DMS 273 (cell line): ENCODE results near the gene CSRNP3.
"Not testable (repeated sequence)": the region's sequence is repeated elsewhere in the genome, so short reads cannot be mapped to it uniquely, and the experiment has no call there.

Source experiments
- DNase-seq: peaks from one replicate; lab custom pipeline; 2025; ENCODE audit not compliant: unreplicated experiment; lab: John Stamatoyannopoulos, UW

Gene CSRNP3

DNA sequence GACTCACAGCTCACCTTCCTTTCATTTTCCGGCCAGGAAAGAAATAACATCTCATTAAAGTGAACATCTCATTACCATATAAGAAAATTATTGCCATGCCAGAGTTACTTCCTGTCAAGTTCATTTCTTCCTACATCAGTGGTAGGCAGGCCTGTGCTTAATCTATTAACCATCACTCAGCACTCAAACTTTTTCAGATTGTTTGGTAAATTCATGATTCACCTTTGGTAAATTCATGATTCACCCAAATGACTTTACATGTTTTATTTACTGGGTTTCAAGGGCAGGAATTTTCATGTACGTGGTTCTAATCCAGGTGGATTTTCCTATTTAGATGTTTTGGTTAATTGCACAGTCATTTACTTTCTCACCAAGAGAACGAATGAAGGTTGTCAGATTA lies 116.5 kb downstream of the CSRNP3 start:
- no peak for DNase-seq

DNA sequence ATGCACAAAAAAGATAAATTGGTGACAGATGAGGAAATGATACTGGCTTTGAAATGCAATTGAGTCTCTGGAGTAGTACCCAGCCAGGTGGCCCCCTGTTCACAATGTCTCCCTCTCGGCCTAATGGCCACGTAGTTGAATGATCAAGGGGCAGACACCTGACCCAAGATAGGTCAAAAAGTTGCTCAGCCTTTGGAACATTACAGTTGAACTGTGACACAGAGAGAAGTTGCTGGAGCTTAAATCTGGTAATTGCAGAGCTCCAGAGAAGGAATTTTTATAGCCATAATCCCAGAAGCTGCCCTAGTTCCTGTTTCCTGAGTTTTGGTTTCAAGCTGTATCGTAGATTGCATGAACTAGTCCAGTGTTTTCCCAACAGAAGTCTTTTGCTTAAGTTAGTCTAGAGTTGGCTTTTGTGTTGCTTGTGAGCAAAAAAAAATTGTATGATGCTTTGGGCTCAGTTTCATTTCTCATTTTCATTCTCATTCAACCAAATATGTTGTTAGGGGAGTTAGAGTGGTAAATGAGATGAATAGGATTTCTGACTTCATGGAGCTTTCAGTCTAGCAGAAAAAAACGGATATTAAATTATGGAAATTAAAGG lies 117.9 kb downstream of the CSRNP3 start:
- DNase-seq = no peak

DNA sequence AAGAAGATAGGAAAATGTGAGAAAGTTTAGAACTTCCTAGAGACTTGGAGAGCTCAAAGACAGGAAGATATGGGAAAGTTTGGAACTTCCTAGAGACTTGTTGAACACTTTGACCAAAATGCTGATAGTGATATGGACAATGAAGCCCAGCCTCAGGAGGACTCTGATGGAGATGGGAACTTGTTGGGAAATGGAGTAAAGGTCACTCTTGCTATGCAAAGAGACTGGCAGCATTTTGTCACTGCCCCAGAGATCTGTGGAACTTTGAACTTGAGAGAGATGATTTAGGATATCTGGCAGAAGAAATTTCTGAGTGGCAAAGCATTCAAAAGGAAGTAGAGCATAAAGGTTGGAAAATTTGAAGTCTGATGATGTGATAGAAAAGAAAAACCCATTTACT lies 121.5 kb downstream of the CSRNP3 start:
- not testable (repeated sequence) for DNase-seq

DNA sequence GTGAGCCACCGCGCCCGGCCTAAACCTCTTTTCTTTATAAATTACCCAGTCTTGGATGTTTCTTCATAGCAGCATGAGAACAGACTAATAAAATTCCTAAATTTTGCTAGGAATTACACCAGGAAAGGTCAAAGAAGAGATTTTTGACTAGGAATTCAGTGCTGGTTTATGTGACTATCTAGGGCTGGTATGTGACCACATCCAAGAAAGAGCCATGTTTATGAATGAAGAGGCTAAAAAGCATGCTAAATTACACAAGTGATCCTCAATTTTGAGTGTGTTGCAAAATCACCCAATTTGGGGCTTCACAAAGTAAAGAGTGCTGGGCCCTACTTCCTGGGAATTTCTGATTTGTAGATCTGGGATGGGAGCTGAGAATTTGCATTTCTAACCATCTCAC lies 123.6 kb downstream of the CSRNP3 start:
- no peak for DNase-seq

DNA sequence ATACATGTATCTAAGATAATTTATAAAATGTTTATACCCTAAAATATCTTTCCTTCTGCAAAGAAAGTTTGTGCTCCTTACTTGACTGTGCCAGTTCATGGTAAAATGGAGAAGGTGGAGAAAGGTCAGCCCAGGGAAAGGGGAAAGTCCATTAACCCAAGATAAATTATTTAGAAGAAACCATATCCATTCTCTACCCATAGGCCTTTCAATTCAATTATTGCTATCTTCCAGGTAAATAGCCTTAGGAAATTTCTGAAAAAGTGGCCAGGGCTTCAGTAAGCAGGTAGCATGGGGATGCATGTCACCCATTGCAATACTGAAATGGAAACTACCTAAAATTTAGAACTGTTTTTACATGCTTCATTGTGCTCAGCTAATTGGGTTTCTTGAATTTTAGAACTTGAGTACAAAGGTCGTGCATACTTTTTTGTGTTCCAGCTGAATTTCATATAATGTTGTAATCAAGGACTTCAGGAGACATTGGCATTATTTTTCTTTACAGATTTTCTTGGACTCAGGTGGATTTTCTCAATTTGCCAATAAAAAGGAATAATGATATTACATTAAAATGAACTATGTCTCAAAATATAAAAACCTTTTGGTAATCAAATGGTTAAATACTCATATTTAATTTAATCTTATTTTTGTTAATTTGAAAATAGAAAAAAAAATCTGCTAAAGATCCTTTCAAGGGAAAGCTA lies 124.9 kb downstream of the CSRNP3 start:
- no peak for DNase-seq

DNA sequence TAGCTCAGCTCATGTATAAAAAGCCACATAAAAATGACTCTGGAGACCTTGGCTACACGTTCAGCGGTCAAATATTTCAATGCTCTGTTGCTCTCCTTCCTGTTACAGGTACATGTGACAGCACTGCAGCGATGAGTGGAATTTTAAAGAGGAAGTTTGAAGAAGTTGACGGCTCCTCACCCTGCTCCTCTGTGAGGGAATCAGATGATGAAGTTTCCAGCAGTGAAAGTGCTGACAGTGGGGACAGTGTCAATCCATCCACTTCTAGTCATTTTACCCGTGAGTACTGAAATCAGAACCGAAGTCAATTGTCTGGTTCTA lies 125.4 kb downstream of the CSRNP3 start:
- DNase-seq = no peak

DNA sequence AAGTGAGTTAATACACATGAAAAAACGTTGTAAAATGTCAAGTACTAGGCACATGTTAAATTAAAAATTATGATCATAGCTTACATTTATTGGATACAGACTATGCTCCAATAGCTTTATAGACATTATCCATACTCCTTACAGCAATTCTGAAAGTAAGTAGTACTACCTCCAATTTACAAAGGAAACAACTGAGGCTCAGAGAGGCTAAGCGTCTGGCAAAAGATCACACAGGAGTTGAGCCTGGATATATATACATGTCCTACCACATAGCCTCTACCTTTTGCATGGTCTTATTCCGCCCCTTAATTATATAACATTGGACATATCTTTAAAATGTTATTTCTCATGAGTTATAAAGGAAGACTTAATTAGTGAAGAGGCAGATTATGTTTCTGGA lies 127.3 kb downstream of the CSRNP3 start:
- no peak for DNase-seq

DNA sequence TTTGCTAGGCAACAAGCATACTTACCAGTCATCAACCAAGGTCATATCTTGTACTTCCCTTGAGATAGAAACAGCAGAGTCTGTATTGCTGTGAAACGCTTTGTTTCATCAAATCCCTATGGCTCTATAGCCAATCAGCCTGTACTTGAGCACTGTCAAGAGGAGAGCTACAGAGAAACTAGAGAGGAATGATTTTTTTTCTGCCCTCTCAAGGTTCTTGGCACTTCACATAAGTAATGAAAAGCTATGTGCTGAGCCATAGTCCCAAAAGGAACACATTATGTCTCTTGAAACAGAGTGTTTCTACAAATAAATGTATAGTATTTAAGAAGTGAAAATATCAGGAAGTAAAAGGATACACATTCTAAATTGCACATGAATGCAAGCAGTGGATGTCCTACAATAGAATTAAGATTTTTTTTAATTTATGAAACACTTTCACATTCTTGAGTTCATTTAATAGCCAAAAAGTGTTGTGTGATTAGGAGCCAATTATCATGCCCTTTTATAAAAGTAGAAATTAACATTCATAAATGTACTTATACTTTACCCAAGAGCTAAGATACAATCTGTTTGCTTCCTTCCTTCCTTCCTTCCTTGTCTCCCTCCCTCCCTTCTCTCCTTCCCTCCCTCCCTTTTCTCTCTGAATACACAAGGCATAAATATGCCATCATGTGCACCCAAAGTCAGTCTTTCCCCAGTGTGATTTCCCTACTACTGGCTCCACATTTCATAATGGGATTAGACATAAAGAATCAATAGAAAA lies 131.8 kb downstream of the CSRNP3 start:
- DNase-seq = no peak

DNA sequence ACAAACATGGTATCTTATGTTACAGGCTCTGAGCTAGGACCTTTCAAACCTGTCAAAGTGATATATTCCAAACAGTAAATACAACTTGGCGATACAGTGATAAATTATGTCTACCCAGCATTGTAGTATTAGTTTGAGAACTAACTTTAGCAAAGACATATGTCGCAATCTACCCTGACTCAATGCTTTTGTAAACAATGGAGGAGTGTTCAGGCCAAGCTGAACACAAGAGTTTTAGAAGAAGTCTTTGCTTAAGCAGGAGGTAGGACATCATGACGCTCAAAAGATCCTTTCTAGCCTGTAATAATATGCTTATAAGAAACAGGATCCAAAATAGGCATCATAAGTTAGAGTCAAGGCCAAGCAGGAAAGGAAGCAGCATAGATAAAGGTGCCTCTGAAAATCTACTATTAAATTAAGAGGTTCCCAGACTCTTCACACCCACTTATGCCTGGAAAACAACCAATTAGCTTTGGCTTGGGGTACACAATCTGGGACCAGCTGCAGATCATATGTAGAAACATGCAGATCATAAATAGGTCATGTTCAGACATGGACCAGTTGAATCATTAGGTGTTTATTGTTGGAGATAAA lies 132.5 kb downstream of the CSRNP3 start:
- no peak for DNase-seq

DNA sequence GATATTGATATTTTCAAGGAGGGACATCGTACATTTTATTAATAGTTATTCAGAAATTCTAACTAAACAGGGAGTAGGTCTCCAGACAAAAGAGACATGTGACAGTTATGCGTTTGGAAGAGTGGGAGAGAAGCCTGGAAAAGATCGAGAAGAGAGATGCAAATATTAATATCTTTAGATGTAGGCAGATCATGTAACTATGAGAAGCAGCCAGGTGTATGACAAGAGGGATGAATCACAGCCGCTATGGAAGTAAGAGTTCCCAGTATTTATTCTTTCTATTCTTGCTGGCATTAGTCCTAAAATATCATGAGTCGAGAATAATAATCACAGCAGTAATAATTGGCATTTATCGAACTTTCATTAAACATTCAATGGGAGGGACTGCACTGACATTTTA lies 140.2 kb downstream of the CSRNP3 start:
- no peak for DNase-seq

DNA sequence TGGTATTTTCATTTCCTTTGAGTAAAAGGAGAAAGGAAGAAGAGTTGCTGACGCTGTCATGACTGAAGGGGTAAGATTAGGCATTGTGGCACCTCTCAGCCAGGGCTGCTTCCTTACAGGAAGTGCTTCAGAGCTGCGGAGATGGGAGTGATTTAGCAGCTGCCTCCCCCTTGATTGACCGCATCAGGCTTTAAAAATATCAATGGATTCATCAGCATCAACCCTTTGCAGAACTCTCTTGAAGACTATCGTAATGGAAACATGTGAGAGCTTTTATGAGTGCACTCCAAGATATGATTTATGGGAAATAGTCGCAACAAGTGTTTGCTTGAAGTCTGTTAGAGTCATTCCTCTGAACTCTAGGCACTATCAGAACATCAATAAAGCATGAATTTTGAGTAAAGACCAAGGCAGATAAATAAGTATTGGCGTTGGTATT lies 141.1 kb downstream of the CSRNP3 start:
- DNase-seq = no peak

DNA sequence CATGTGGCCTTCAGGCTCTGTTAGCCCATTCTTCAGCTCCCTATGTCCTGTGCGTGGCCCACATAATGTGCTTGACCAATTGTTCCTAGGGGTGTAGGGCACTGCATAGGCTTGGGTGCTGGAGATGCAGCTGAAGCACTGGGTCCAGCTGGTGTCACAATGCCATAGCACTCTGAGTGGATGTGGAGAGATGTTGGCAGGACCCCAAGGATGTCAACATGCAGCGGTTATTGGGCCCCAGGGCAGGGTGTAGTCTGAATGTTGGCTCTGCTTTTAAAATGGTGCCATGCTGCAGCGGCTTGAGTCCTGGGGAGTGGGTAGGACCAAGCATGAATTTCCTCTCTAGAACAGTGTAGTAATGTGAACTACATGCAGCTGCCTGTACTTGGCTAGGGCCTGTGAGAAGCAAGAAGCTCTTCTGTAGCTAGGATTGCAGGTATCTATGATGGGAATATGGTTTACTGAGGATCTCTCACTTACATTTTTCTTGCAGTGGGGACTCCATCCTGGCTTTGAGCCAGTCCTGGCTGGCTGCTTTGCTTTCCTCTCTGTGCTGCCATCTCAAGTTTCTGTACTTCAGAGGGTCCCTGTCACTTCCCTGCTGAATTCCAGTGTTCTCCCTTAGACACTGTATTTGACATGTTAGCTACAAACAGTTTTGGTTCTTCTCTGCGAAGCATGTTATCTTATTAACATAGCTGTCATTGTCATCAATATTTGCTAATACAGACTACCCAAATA lies 148.4 kb downstream of the CSRNP3 start:
- no peak for DNase-seq

DNA sequence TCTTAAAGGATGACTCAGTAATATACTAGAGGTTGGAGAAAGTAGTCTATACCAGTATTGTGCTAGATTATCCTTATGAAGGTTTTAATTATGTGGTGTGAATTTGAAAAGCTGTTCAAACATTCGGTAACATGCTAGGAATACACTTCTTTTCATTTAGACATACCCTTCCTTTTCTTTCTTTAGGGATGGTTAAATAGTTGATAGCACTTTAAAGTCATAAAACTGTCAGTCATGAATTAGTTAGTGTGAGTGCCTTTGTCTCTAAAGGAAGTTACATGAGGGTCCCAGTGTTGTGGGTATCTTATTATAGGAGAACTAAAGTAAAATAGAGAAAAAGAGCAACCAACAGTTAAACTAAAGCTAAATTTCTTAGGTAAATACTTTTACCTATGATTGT lies 149.3 kb downstream of the CSRNP3 start:
- DNase-seq = no peak

DNA sequence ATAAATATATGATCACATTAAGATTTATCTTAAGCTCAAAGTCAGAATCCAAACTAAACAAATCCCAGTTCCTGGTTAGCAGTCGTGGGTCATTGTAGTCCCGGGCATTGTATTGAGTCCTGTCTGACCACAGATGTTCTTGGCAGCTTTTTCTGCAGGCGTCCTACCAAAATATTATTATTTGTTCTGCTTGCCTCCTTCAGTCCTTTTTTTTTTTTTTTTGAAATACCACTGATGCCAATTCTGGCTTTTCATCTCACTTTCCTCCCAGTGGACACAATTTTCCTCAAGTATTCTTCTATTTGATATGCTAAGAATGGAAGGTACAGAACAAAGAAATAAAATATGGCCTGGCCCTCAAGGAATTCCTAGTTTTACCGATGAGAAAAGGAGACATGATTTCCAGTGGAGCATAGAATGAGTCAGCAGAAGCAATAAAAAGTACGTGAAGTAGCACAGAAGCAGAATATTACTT lies 151.6 kb downstream of the CSRNP3 start:
- no peak for DNase-seq

DNA sequence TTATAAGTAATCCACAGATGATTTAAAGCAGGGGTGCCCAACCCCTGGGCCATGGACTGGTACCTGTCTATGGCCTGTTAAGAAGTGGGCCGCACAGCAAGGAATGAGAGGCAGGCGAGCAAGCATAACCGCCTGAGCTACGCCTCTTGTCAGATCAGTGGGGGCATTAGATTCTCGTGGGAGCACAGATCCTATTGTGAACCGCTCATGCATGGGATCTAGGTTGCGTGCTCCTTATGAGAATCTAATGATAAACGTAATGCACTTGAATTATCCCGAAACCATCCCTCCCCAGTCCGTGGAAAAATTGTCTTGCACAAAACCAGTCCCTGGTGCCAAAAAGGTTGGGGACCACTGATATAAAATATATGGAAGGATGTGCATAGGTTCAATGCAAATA lies 153.7 kb downstream of the CSRNP3 start:
- DNase-seq = no peak

DNA sequence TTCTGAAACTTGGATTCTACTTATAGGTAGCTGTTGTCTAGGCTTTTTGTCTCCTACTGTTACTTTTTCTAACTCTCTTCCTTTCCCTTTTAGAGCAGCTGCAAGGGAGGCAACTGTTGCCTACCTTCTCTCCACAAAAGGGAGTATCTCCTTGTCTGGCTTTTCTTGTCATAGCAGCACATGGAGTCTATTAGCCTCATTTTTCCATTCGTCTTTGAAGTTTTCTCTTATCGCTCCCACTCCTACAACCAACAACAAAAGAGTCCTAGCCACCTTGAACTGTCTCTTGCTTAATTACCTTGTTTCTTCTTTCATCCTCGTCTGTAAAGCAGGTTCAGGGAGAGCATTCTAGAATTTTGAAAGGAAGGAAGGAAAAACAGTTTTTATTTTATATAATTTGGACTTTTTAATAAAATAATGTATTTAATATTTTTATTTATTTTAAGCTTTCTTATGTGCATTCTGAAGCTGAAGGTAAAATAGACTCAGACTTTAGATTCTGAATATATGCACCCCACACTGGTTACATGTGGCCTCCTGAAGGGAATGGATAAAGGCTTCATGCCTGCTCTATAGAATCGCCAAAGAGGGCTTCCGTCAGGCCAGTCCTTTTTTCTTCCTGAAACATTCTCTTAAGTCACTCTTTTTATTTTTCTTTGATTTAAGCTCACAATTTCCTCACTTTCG lies 154.4 kb downstream of the CSRNP3 start:
- DNase-seq = no peak

DNA sequence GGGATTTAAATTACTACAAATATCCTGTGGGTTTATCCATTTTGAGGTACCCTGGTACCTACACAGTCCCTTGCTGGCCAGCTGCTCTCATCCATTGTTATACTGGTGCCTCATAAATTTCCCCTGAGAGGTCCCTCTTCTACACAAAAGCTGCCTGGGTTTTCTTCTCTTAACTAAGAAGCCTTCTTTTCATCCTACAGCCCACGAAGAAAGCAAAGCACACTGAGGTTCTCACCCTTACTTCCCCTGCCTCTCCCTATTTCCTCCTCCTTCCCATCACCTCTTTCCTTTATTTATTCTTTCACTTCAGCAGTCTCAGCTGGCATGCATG lies 154.9 kb downstream of the CSRNP3 start:
- DNase-seq = no peak

DNA sequence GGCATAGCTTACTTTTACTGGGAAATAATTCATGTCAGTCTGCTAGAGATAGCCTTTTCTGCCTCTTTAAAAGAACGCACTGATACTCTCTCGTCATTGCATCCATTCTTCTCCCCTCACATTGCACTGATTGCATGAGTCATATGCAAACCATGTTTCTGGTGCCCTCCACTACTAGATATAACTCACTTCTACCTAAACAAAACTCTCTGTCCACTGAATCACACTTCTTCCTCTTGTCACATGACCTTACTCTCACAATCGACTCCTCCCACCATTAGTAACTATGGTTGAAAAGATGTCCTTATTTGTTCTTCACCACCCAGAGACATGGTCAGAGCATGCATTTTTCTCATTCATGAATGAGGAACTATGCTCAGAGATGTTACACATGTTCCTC lies 158.0 kb downstream of the CSRNP3 start:
- DNase-seq = no peak

DNA sequence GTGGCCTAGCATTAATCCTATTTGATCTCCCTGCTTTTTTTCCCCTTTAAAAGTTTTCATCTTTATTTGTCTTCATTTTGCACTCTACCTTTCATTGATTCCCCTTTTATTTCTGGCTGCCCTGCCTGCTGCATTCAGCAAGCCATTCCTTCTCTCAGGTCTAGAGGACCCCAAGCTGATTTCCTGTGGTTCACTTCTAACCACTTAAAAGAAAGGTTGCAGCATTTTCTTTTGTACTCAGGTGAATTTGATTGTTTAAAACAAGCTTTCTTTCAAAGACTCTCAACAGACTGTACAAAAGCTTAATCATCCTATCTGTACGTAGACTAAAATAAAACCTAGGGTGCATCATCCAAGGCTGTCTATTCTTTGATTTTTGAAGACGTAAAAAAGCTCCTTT lies 160.3 kb downstream of the CSRNP3 start:
- no peak for DNase-seq

DNA sequence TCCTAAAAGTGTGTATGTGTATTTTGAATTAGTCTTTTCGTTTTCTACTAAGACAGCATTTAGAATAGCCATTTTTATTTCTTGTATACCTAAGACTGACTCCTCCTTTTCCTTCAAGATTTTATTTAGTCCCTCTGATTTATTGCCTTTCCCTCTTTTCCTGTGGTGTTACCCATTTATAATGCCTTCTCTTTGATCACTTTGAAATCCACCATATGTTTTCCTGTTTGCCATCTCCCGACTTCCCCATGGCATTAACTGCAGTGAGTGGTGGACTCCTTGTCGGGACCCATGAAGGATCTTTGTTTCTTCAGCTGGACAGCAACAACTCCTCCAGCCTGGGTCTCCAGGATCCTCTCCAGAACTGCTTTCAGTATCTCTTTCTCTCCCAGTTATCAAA lies 160.7 kb downstream of the CSRNP3 start:
- DNase-seq = no peak

DNA sequence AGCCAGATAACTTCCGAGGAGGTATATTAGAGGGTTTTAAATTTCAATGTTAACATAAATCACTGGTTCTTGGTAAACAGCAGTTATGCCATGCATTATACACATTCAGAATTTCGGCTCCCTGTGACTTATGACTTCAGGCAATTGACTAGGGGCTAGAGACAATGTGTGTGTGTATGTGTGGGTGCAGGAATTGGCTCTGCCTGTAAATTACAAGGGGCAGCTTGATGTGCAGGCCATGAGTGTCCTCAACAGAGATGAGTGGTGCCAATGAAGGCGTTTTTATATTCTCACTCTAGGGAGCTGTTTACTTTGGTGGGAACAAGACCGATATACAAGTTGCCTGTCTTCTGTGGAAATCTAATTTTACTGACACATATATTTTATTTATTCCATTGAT lies 161.6 kb downstream of the CSRNP3 start:
- no peak for DNase-seq
